Mesodermal cell (in vitro differentiated cells): ENCODE measurements around the gene SCFD2.
"Not testable (repeated sequence)": the region's sequence is repeated elsewhere in the genome, so short reads cannot be mapped to it uniquely, and the experiment has no call there.

Experiments
- H3K27ac ChIP-seq: 2 replicates; pipeline ENCODE4 v1.7.0; 2013; ENCODE audit warnings: mild to moderate bottlenecking, low read depth, low read length, moderate library complexity; ENCODE audit not compliant: severe bottlenecking
- H3K36me3 ChIP-seq: 2 replicates; pipeline ENCODE4 v1.7.1; 2013; ENCODE audit warnings: mild to moderate bottlenecking, low read length, moderate library complexity; ENCODE audit not compliant: control insufficient read depth, insufficient read depth
- H3K4me1 ChIP-seq: one replicate; pipeline ENCODE4 v1.7.1; 2013; ENCODE audit warnings: mild to moderate bottlenecking, low read length; ENCODE audit not compliant: insufficient read depth, control insufficient read depth, poor library complexity, severe bottlenecking
- H3K4me3 ChIP-seq: 2 replicates; pipeline ENCODE4 v1.7.0; 2013; ENCODE audit warnings: low read length, control low read depth, mild to moderate bottlenecking; ENCODE audit not compliant: insufficient read depth, poor library complexity, severe bottlenecking; ENCODE audit errors: extremely low read depth
- H3K9me3 ChIP-seq: 2 replicates; pipeline ENCODE4 v1.7.1; 2013; ENCODE audit warnings: mild to moderate bottlenecking, low read length, moderate library complexity; ENCODE audit not compliant: control insufficient read depth
- WGBS, 2 experiments: methylation state at CpG; one replicate each; pipeline ENCODE4 v1.1.5; 2013; ENCODE audit warnings: missing lambda C conversion rate in 2 of 2; ENCODE audit not compliant: insufficient coverage in 2 of 2; 5-methylcytosine and 5-hydroxymethylcytosine counted together

Gene SCFD2

DNA sequence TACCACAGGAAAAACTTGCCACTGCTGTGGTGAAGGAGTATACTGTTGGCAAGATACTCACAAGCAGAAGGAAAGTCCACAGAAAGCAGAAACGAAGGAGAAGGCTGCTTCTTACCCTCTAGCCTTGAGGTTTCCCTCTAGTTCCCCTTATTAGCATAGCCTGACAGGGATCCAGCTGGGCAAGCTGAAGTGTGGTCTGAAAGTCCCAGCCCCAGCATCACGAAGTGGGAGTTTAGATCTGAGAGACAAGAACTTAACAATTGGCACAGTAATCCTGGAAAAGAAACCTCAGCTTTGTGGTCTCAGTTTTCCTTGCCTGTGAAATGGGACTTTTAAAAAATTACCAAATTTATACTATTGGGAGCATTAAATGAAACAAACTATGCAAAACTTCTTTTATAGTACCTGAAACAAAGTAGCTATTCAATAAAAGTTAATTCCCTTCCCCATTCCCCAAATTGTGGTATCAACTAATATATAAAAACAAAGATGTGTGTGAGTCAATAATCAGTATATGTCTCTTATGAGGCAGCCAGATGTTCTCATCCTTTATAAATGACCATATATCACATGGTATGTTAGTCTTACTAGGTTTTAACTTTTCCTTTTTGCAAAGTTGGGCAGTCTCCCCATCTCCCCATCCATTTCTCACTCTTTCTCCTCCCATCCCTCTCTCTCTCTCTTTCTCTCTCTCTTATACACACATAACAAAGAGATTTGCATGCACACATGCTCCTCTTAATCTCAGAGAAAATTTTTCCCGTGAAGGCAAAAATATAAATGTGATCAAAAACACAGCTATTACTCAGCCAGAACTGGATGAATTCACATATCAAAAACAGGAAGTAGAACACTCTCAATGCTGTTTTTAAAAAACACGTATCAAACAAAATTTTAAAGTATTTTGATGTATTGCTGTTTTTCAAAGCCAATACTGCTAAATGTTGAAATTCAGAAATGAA is 57.8 kb downstream of the SCFD2 start:
- Histone ChIP-seq H3K4me1 (no peaks in the 10 kb centered on the region), H3K9me3 (no peaks in the 10 kb centered on the region), H3K27ac (no peak overlapping the region), H3K36me3 (no peaks in the 10 kb centered on the region), H3K4me3 (no peak overlapping the region)
- 40 to 76% methylated on average over 1 to 2 of the region's 4 CpGs for WGBS, 2 experiments

- Histone ChIP-seq H3K9me3 (no peaks in the 10 kb centered on the region), H3K4me3 (no peak overlapping the region), H3K27ac (no peak overlapping the region), H3K4me1 (no peaks in the 10 kb centered on the region), H3K36me3 (no peaks in the 10 kb centered on the region)
- WGBS, 2 experiments = 83% methylated on average over 1 of the region's 1 CpG; no CpG with 5 or more reads in 1 of the 2 experiments
These were observed 58.7 kb downstream of the SCFD2 start for GRCh38 chr4:53307210-53307609.

- Histone ChIP-seq H3K4me3 (no peak overlapping the region), H3K4me1 (no peaks in the 10 kb centered on the region), H3K9me3 (no peaks in the 10 kb centered on the region), H3K36me3 (no peaks in the 10 kb centered on the region), H3K27ac (no peak overlapping the region)
- WGBS, 2 experiments = 100% methylated on average over 1 of the region's 2 CpGs
These were observed 59.1 kb downstream of the SCFD2 start for GRCh38 chr4:53306729-53307128.

GRCh38 chr4:53292209-53292608 is 73.7 kb downstream of the SCFD2 start:
- not testable (repeated sequence) for H3K4me1 ChIP-seq, H3K36me3 ChIP-seq, H3K9me3 ChIP-seq, H3K27ac ChIP-seq, H3K4me3 ChIP-seq

DNA sequence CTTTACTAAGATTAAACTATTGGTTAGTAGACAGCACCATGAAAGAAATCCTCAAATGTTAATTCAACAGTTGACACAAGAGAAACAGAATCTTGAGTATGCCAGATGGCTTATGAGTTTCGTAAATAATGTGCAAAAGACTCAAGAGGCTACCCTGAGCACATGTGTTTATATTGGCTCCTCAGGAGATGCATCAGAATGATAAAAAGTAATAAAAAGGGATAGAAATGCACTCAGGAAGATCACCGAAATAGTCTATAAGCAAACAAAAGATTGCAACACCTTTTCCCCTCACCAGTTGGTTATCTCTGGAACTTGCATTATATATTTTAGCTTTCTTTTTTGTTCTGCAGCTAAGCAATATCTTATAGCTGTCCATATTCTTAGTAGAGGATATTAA is 84.4 kb downstream of the SCFD2 start:
- H3K4me3 ChIP-seq = no peak overlapping the region
- H3K27ac ChIP-seq = no peak overlapping the region
- WGBS, 2 experiments = 78 to 88% methylated on average over 1 of the region's 2 CpGs
- no peaks in the 10 kb centered on the region for H3K4me1 ChIP-seq
- H3K36me3 ChIP-seq = no peaks in the 10 kb centered on the region
- H3K9me3 ChIP-seq = no peaks in the 10 kb centered on the region

DNA sequence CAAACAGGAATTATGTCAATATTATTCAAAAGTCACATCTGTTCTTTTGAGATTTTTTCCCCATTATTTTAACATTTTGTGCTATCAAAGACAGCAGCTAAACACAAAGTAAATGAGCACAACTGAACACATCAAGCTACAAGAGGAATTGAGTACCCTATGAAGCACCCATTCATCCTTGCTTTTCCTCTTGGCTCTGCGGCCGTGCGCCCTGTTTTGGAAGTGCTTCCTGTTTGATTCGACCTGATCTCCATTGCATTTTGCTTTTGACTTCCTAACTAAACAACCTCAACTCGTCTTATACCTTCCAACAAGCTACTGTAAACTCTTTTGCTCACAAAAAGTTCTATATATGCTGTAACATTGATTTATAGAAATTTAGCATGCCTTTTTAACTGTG is 85.0 kb downstream of the SCFD2 start:
- WGBS, 2 experiments = 100% methylated on average over 4 of the region's 5 CpGs; no CpG with 5 or more reads in 1 of the 2 experiments
- Histone ChIP-seq H3K9me3 (no peaks in the 10 kb centered on the region), H3K4me1 (no peaks in the 10 kb centered on the region), H3K36me3 (no peaks in the 10 kb centered on the region), H3K4me3 (no peak overlapping the region), H3K27ac (no peak overlapping the region)

DNA sequence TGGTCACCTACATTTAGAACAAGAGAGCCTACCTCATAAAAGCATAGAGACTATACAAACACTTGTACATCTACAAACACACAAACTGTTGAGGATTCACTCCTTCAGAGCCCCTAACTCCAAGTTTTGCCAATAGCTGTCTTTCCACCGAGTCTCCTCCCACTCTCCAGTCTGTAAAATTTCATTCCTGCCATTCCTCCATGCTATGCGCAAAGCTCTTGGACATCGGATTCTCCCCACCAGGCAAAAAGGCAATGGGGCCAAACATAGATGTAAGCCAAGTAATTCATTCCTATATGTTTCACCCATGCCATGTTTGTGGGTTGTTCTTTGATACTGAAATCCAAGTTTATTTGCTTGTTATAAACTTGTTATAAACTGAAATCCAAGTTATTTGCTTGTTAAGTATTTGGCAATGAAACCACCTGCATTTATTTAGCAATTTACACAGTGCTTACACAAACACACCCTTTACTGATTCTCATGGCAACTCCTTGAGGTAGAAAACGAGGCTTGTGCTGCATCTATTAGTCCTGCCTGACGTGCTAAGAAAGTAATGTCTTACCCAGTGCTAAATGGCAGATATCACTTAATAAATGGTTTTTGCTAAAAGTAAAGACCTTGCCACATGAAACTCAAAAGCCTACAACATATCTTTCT is 91.1 kb downstream of the SCFD2 start:
- 63 to 93% methylated on average over 1 to 5 of the region's 5 CpGs for WGBS, 2 experiments
- H3K4me1 ChIP-seq = no peaks in the 10 kb centered on the region
- no peak overlapping the region for H3K4me3 ChIP-seq
- H3K9me3 ChIP-seq = no peaks in the 10 kb centered on the region
- H3K27ac ChIP-seq = no peak overlapping the region
- H3K36me3 ChIP-seq = no peaks in the 10 kb centered on the region

DNA sequence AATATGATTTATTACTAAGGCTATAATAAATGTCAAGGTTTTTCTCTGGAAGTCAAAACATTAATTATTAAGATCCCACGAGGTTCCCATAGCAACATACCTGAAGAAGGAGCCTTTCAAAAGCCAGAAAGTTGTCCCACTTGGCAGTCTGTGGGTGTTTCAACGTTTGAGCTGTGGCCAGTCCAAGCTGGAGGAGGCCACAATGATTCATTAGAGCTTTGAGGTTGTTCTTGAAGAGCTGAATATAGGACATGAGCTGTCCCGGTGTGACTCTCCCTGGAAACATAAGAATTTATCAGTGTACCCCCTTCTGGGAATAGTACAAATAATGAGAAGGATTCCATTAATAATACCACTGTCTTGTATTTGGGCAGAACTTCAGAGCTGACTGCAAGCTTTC is 92.1 kb downstream of the SCFD2 start:
- H3K4me1 ChIP-seq = no peaks in the 10 kb centered on the region
- no peaks in the 10 kb centered on the region for H3K36me3 ChIP-seq
- no peaks in the 10 kb centered on the region for H3K9me3 ChIP-seq
- H3K27ac ChIP-seq = no peak overlapping the region
- no peak overlapping the region for H3K4me3 ChIP-seq
- 71 to 83% methylated on average over 2 of the region's 3 CpGs for WGBS, 2 experiments

GRCh38 chr4:53267026-53267425 is 98.8 kb downstream of the SCFD2 start:
- Histone ChIP-seq H3K4me3 (no peak overlapping the region), H3K9me3 (no peaks in the 10 kb centered on the region), H3K4me1 (no peaks in the 10 kb centered on the region), H3K36me3 (no peaks in the 10 kb centered on the region), H3K27ac (no peak overlapping the region)
- WGBS, 2 experiments = 100% methylated on average over 1 of the region's 4 CpGs; no CpG with 5 or more reads in 1 of the 2 experiments

DNA sequence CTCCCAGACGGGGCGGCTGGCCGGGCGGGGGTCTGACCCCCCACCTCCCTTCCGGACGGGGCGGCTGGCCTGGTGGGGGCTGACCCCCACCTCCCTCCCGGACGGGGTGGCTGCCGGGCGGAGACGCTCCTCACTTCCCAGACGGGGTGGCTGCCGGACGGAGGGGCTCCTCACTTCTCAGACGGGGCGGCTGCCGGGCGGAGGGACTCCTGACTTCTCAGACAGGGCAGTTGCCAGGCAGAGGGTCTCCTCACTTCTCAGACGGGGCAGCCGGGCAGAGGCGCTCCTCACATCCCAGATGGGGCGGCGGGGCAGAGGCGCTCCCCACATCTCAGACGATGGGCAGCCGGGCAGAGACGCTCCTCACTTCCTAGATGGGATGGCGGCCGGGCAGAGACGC is 109.9 kb downstream of the SCFD2 start:
- WGBS, 2 experiments = 80 to 100% methylated on average over 2 to 3 of the region's 31 CpGs
- H3K4me3 ChIP-seq, H3K27ac ChIP-seq, H3K36me3 ChIP-seq, H3K9me3 ChIP-seq, H3K4me1 ChIP-seq: not testable (repeated sequence)

- H3K27ac ChIP-seq = no peak overlapping the region
- H3K4me1 ChIP-seq = no peaks in the 10 kb centered on the region
- no peaks in the 10 kb centered on the region for H3K36me3 ChIP-seq
- 66 to 91% methylated on average over 3 to 4 of the region's 5 CpGs for WGBS, 2 experiments
- no peaks in the 10 kb centered on the region for H3K9me3 ChIP-seq
- no peak overlapping the region for H3K4me3 ChIP-seq
These were observed 125.3 kb downstream of the SCFD2 start for GRCh38 chr4:53240573-53240972.
